NCI-H526 treated with DMSO at 0.1 percent for 48 hours (cell line): ENCODE data around the gene GPC5.

Source experiments
- DNase-seq: peaks from one replicate; lab custom pipeline; 2025; lab: John Stamatoyannopoulos, UW

GPC5 gene

GRCh38 chr13:91459485-91459884 is 61.1 kb downstream of the GPC5 start:
- no peak for DNase-seq

GRCh38 chr13:91464336-91464735 is 65.9 kb downstream of the GPC5 start:
- DNase-seq = no peak

GRCh38 chr13:91467236-91467635 is 68.8 kb downstream of the GPC5 start:
- DNase-seq = no peak

GRCh38 chr13:91468301-91468700 is 69.9 kb downstream of the GPC5 start:
- no peak for DNase-seq

- DNase-seq = peak; percentile 51
Observed at GRCh38 chr13:91470084-91470621, 71.7 kb downstream of the GPC5 start.

- DNase-seq = no peak
Observed at GRCh38 chr13:91470681-91471080, 72.3 kb downstream of the GPC5 start.

GRCh38 chr13:91482427-91482826 is 84.0 kb downstream of the GPC5 start:
- DNase-seq = no peak

- no peak for DNase-seq
Observed at GRCh38 chr13:91491980-91492379, 93.6 kb downstream of the GPC5 start.

- no peak for DNase-seq
Observed at GRCh38 chr13:91493442-91493841, 95.0 kb downstream of the GPC5 start.

- DNase-seq = no peak
Observed at GRCh38 chr13:91498298-91498697, 99.9 kb downstream of the GPC5 start.

GRCh38 chr13:91504216-91504615 is 105.8 kb downstream of the GPC5 start:
- no peak for DNase-seq

- DNase-seq = no peak
Observed at GRCh38 chr13:91506759-91507158, 108.3 kb downstream of the GPC5 start.

- DNase-seq = no peak
Observed at GRCh38 chr13:91510058-91510457, 111.6 kb downstream of the GPC5 start.

- no peak for DNase-seq
Observed at GRCh38 chr13:91513790-91514189, 115.4 kb downstream of the GPC5 start.

- DNase-seq = no peak
Observed at GRCh38 chr13:91516799-91517198, 118.4 kb downstream of the GPC5 start.

GRCh38 chr13:91520952-91521351 is 122.5 kb downstream of the GPC5 start:
- no peak for DNase-seq

- no peak for DNase-seq
Observed at GRCh38 chr13:91523116-91523515, 124.7 kb downstream of the GPC5 start.

GRCh38 chr13:91526543-91527033 is 128.2 kb downstream of the GPC5 start:
- DNase-seq = no peak

- DNase-seq = no peak
Observed at GRCh38 chr13:91529739-91530482, 131.5 kb downstream of the GPC5 start.

- no peak for DNase-seq
Observed at GRCh38 chr13:91531646-91532045, 133.2 kb downstream of the GPC5 start.

- DNase-seq = no peak
Observed at GRCh38 chr13:91533354-91533753, 134.9 kb downstream of the GPC5 start.

- no peak for DNase-seq
Observed at GRCh38 chr13:91534996-91535395, 136.6 kb downstream of the GPC5 start.

GRCh38 chr13:91537376-91537775 is 139.0 kb downstream of the GPC5 start:
- DNase-seq = no peak
